Parathyroid adenoma (tissue), 2 donors: ENCODE results near the gene DBNL.
A peak's percentile ranks its signal among the peaks of the same experiment; 100 is the strongest.

Experiments
- H2AFZ ChIP-seq: fragments of 300-600 bp; sonication (generic); one replicate; pipeline ENCODE4 v1.7.0; 2017; ENCODE audit warnings: antibody characterized with exemption, mild to moderate bottlenecking
- H3K27ac ChIP-seq: fragments of 300-600 bp; sonication (generic); one replicate; pipeline ENCODE4 v1.7.0; 2017
- H3K27me3 ChIP-seq: fragments of 300-600 bp; sonication (generic); one replicate; pipeline ENCODE4 v1.7.0; 2017; ENCODE audit warnings: low read length; ENCODE audit not compliant: control insufficient read depth, insufficient read depth
- H3K36me3 ChIP-seq: fragments of 300-600 bp; sonication (generic); one replicate; pipeline ENCODE4 v1.7.0; 2017; ENCODE audit warnings: low read length; ENCODE audit not compliant: control insufficient read depth, insufficient read depth
- H3K4me1 ChIP-seq: fragments of 300-600 bp; sonication (generic); one replicate; pipeline ENCODE4 v1.7.0; 2017; ENCODE audit warnings: control low read depth
- H3K4me2 ChIP-seq: fragments of 300-600 bp; sonication (generic); one replicate; pipeline ENCODE4 v1.7.0; 2017; ENCODE audit warnings: low read length
- H3K4me3 ChIP-seq: fragments of 300-600 bp; sonication (generic); one replicate; pipeline ENCODE4 v1.7.0; 2017; ENCODE audit warnings: low read depth, low read length
- H3K79me2 ChIP-seq: fragments of 300-600 bp; sonication (generic); one replicate; pipeline ENCODE4 v1.7.0; 2017; ENCODE audit warnings: control low read depth
- H3K9ac ChIP-seq: fragments of 300-600 bp; sonication (generic); one replicate; pipeline ENCODE4 v1.7.0; 2017; ENCODE audit warnings: mild to moderate bottlenecking
- H3K9me3 ChIP-seq: fragments of 300-600 bp; sonication (generic); one replicate; pipeline ENCODE4 v1.7.0; 2017; ENCODE audit warnings: low read length; ENCODE audit not compliant: control insufficient read depth
- CTCF ChIP-seq: fragments of 300-600 bp; sonication (generic); IDR thresholded peaks from one replicate; pipeline ENCODE4 v1.7.0; 2017; ENCODE audit warnings: antibody characterized with exemption, mild to moderate bottlenecking
- donor health status: primary hyperparathyroidism.

The DBNL gene

GRCh38 chr7:44098092-44099068 is 53.9 kb downstream of the DBNL start:
- H2AFZ ChIP-seq: no peak overlapping the region
- H3K4me1 ChIP-seq: no peaks in the 10 kb centered on the region
- no peaks in the 10 kb centered on the region for H3K79me2 ChIP-seq
- H3K9me3 ChIP-seq: no peaks in the 10 kb centered on the region
- H3K9ac ChIP-seq: no peak overlapping the region
- no peaks in the 10 kb centered on the region for H3K36me3 ChIP-seq
- TF ChIP-seq CTCF: no peak
- no peak overlapping the region for H3K4me3 ChIP-seq
- H3K4me2 ChIP-seq: no peak overlapping the region
- no peaks in the 10 kb centered on the region for H3K27me3 ChIP-seq
- no peak overlapping the region for H3K27ac ChIP-seq

- Histone ChIP-seq H3K36me3 (no peaks in the 10 kb centered on the region), H3K27me3 (no peaks in the 10 kb centered on the region), H3K79me2 (no peaks in the 10 kb centered on the region), H3K9ac (no peak overlapping the region), H3K4me2 (no peak overlapping the region), H3K9me3 (no peaks in the 10 kb centered on the region), H3K4me3 (no peak overlapping the region), H3K27ac (no peak overlapping the region), H2AFZ (no peak overlapping the region), H3K4me1 (no peaks in the 10 kb centered on the region)
- TF ChIP-seq CTCF: no peak
These were observed 55.2 kb downstream of the DBNL start for GRCh38 chr7:44099669-44100068.

- Histone ChIP-seq H3K27me3 (no peaks in the 10 kb centered on the region), H2AFZ (peak overlapping the region; percentile 46), H3K9me3 (no peaks in the 10 kb centered on the region), H3K9ac (no peak overlapping the region), H3K4me3 (no peak overlapping the region), H3K4me2 (no peak overlapping the region), H3K36me3 (no peaks in the 10 kb centered on the region), H3K79me2 (no peaks in the 10 kb centered on the region), H3K27ac (no peak overlapping the region), H3K4me1 (no peaks in the 10 kb centered on the region)
- TF ChIP-seq CTCF: no peak
These were observed 56.2 kb downstream of the DBNL start for GRCh38 chr7:44100458-44101302.

GRCh38 chr7:44101303-44101965 is 56.9 kb downstream of the DBNL start:
- Histone ChIP-seq H3K9ac (no peak overlapping the region), H3K36me3 (no peaks in the 10 kb centered on the region), H3K9me3 (no peaks in the 10 kb centered on the region), H3K27me3 (no peaks in the 10 kb centered on the region), H3K27ac (no peak overlapping the region), H3K4me1 (no peaks in the 10 kb centered on the region), H3K79me2 (no peaks in the 10 kb centered on the region), H2AFZ (no peak overlapping the region), H3K4me2 (no peak overlapping the region), H3K4me3 (no peak overlapping the region)
- no peak for TF ChIP-seq CTCF
